SK-N-SH treated with all-trans-retinoic acid at 6 μM for 48 hours (cell line): ENCODE data around the gene CNNM2.

Source experiments
- ATAC-seq: fragments of 200-7000 bp; cut with Tn5 transposase; 3 replicates; pipeline ENCODE4 v1.9.1; 2020; ENCODE audit warnings: mild to moderate bottlenecking, moderate library complexity
- ARNTL ChIP-seq: fragments of 450-650 bp; formaldehyde crosslinking; IDR thresholded peaks from 2 replicates; pipeline ENCODE4 v1.5.0; 2020; ENCODE audit warnings: low read depth, mild to moderate bottlenecking, moderate library complexity, borderline replicate concordance
- CREB5 ChIP-seq: fragments of 250-450 bp; sonication (Bioruptor Pico); IDR thresholded peaks from 2 replicates; pipeline ENCODE4 v1.5.1; 2020; ENCODE audit warnings: low read depth, mild to moderate bottlenecking, moderate library complexity
- CSDC2 ChIP-seq: fragments of 250-450 bp; sonication (Bioruptor Pico); IDR thresholded peaks from 2 replicates; pipeline ENCODE4 v1.5.0; 2020; ENCODE audit warnings: mild to moderate bottlenecking, moderate library complexity
- CSRNP3 ChIP-seq: fragments of 250-450 bp; sonication (Bioruptor Pico); IDR thresholded peaks from 2 replicates; pipeline ENCODE4 v1.5.1; 2021; ENCODE audit warnings: mild to moderate bottlenecking, moderate library complexity
- ESRRG ChIP-seq: fragments of 250-450 bp; sonication (Bioruptor Pico); IDR thresholded peaks from 2 replicates; pipeline ENCODE4 v1.6.1; 2021; ENCODE audit warnings: mild to moderate bottlenecking
- GLIS3 ChIP-seq: fragments of 250-450 bp; sonication (Bioruptor Pico); IDR thresholded peaks from 2 replicates; pipeline ENCODE4 v1.5.0; 2020; ENCODE audit warnings: mild to moderate bottlenecking, moderate library complexity
- ISL1 ChIP-seq: fragments of 250-450 bp; sonication (Bioruptor Pico); IDR thresholded peaks from 2 replicates; pipeline ENCODE4 v2.1.2; 2022; ENCODE audit warnings: mild to moderate bottlenecking, moderate library complexity
- OSR1 ChIP-seq: fragments of 250-450 bp; sonication (Bioruptor Pico); IDR thresholded peaks from 2 replicates; pipeline ENCODE4 v1.8.0; 2022; ENCODE audit warnings: moderate library complexity, mild to moderate bottlenecking, inconsistent platforms
- PATZ1 ChIP-seq: fragments of 250-450 bp; sonication (Bioruptor Pico); IDR thresholded peaks from 2 replicates; pipeline ENCODE4 v1.8.0; 2020; ENCODE audit warnings: mild to moderate bottlenecking, moderate library complexity, borderline replicate concordance
- POU6F1 ChIP-seq: fragments of 250-450 bp; sonication (Bioruptor Pico); IDR thresholded peaks from 2 replicates; pipeline ENCODE4 v1.8.0; 2021; ENCODE audit warnings: low read depth, mild to moderate bottlenecking, moderate library complexity, borderline replicate concordance
- PPARA ChIP-seq: fragments of 250-450 bp; sonication (Bioruptor Pico); IDR thresholded peaks from 2 replicates; pipeline ENCODE4 v1.5.0; 2020; ENCODE audit warnings: mild to moderate bottlenecking, borderline replicate concordance
- RARB ChIP-seq: fragments of 250-450 bp; sonication (Bioruptor Pico); IDR thresholded peaks from 2 replicates; pipeline ENCODE4 v1.8.0; 2021; ENCODE audit warnings: mild to moderate bottlenecking, moderate library complexity
- SNAI2 ChIP-seq: fragments of 250-450 bp; sonication (Bioruptor Pico); IDR thresholded peaks from 2 replicates; pipeline ENCODE4 v1.5.0; 2020; ENCODE audit warnings: mild to moderate bottlenecking, moderate library complexity
- TCF4 ChIP-seq: fragments of 250-450 bp; sonication (Bioruptor Pico); IDR thresholded peaks from 2 replicates; pipeline ENCODE4 v1.8.0; 2021; ENCODE audit warnings: mild to moderate bottlenecking, moderate library complexity, borderline replicate concordance
- TOX ChIP-seq: fragments of 250-450 bp; sonication (Bioruptor Pico); IDR thresholded peaks from 2 replicates; pipeline ENCODE4 v1.8.0; 2021; ENCODE audit warnings: mild to moderate bottlenecking, moderate library complexity, borderline replicate concordance
- TSHZ2 ChIP-seq: fragments of 250-450 bp; sonication (Bioruptor Pico); IDR thresholded peaks from 2 replicates; pipeline ENCODE4 v1.5.0; 2020; ENCODE audit warnings: mild to moderate bottlenecking, moderate library complexity
- ZC3H10 ChIP-seq: fragments of 250-450 bp; sonication (Bioruptor Pico); IDR thresholded peaks from 2 replicates; pipeline ENCODE4 v1.5.1; 2021; ENCODE audit warnings: mild to moderate bottlenecking, moderate library complexity
- ZFP3 ChIP-seq: fragments of 250-450 bp; sonication (Bioruptor Pico); IDR thresholded peaks from 2 replicates; pipeline ENCODE4 v1.5.0; 2020; ENCODE audit warnings: mild to moderate bottlenecking, moderate library complexity
- ZFP30 ChIP-seq: fragments of 450-650 bp; formaldehyde crosslinking; IDR thresholded peaks from 2 replicates; pipeline ENCODE4 v1.5.0; 2022; ENCODE audit warnings: mild to moderate bottlenecking, moderate library complexity
- ZNF565 ChIP-seq: fragments of 450-650 bp; formaldehyde crosslinking; conservative IDR thresholded peaks from 2 replicates; pipeline ENCODE4 v1.5.0; 2020; ENCODE audit warnings: low read depth, mild to moderate bottlenecking, moderate library complexity
- ZNF70 ChIP-seq: fragments of 450-650 bp; formaldehyde crosslinking; IDR thresholded peaks from 2 replicates; pipeline ENCODE4 v1.5.0; 2020; ENCODE audit warnings: mild to moderate bottlenecking, moderate library complexity
- ZNF8 ChIP-seq: fragments of 450-650 bp; formaldehyde crosslinking; IDR thresholded peaks from 2 replicates; pipeline ENCODE4 v1.5.0; 2020; ENCODE audit warnings: mild to moderate bottlenecking, moderate library complexity

The CNNM2 gene

GRCh38 chr10:102869258-102870198 lies 48.6 kb upstream of the CNNM2 start, which contains the start of gene AS3MT (continued):
- TF ChIP-seq POU6F1, result no peak
- no peak for TF ChIP-seq SNAI2 (CRISPR knock-in tag)
- no peak for TF ChIP-seq GLIS3 (CRISPR knock-in tag)
- TF ChIP-seq ZNF565 (CRISPR knock-in tag), result no peak
- TF ChIP-seq ARNTL (CRISPR knock-in tag), result no peak
- no peak for TF ChIP-seq RARB

GRCh38 chr10:102870221-102870620 lies 47.9 kb upstream of the CNNM2 start:
- TF ChIP-seq ZFP3 (CRISPR knock-in tag), result no peak
- TF ChIP-seq CSDC2 (CRISPR knock-in tag), result no peak
- TF ChIP-seq ZFP30 (CRISPR knock-in tag), result no peak
- TF ChIP-seq PPARA (CRISPR knock-in tag), result no peak
- TF ChIP-seq CSRNP3, result no peak
- TF ChIP-seq ISL1 (CRISPR knock-in tag), result no peak
- TF ChIP-seq ZC3H10, result no peak
- TF ChIP-seq ESRRG, result no peak
- TF ChIP-seq TCF4 (CRISPR knock-in tag), result no peak
- ATAC-seq, result no peak

GRCh38 chr10:102872163-102872562 lies 45.9 kb upstream of the CNNM2 start:
- no peak for ATAC-seq
- TF ChIP-seq ZC3H10, result no peak
- TF ChIP-seq, all 23 proteins: peak for 0

- no peak for TF ChIP-seq OSR1 (CRISPR knock-in tag)
- no peak for TF ChIP-seq TSHZ2 (CRISPR knock-in tag)
- TF ChIP-seq PPARA (CRISPR knock-in tag), result no peak
- TF ChIP-seq RARB, result no peak
- TF ChIP-seq CSRNP3, result no peak
- no peak for TF ChIP-seq ZNF70 (CRISPR knock-in tag)
- TF ChIP-seq ZC3H10, result no peak
- TF ChIP-seq ESRRG, result no peak
- no peak for TF ChIP-seq CSDC2 (CRISPR knock-in tag)
- no peak for TF ChIP-seq SNAI2 (CRISPR knock-in tag)
- no peak for TF ChIP-seq ZNF8
- TF ChIP-seq ZFP3 (CRISPR knock-in tag), result no peak
- no peak for TF ChIP-seq ARNTL (CRISPR knock-in tag)
- TF ChIP-seq CREB5, result no peak
- TF ChIP-seq ISL1 (CRISPR knock-in tag), result no peak
- no peak for TF ChIP-seq TOX (CRISPR knock-in tag)
- TF ChIP-seq POU6F1, result no peak
- TF ChIP-seq PATZ1 (CRISPR knock-in tag), result no peak
- ATAC-seq, result no peak
Observed at GRCh38 chr10:102876747-102877153, 41.3 kb upstream of the CNNM2 start.
